Endothelial cell of umbilical vein (primary cell): ENCODE results near the gene PPM1J. TPM values are rescaled to one million over a fixed set of nuclear protein-coding genes. Genes with fewer than 3 reads are reported as not detected.

Source experiments
- BruUV-seq: library from RNA; stranded (reverse); fragments of 400-500 nt; replicated peaks from 2 replicates; lab custom pipeline; 2021; lab: Mats Ljungman, UMichigan
- CTCF ChIA-PET: fragments of 300-600, 350-600 bp; sonication (Branson Sonifier 250); formaldehyde crosslinking; loops from one replicate; lab custom pipeline; 2021; ENCODE audit warnings: antibody characterized with exemption, inconsistent platforms; lab: Charles Lee
- POLR2A ChIA-PET: fragments of 300-600, 350-600 bp; sonication (Branson Sonifier 250); formaldehyde crosslinking; loops from one replicate; lab custom pipeline; 2021; ENCODE audit warnings: antibody characterized with exemption, inconsistent platforms; lab: Charles Lee
- DNase-seq: peaks from one replicate; pipeline ENCODE4 v3.0.0-alpha.2; 2011; ENCODE audit warnings: low read depth, low spot score
- FAIRE-seq: peaks from 2 replicates; lab custom pipeline; 2011; peaks lifted over from hg19 to GRCh38; lab: Jason Lieb, UNC
- H2AFZ ChIP-seq: 2 replicates; pipeline ENCODE4 v1.6.0; 2012; ENCODE audit warnings: low read depth, low read length, control low read depth, inconsistent platforms
- H3K27ac ChIP-seq: 2 replicates; pipeline ENCODE4 v1.5.1; 2011; ENCODE audit warnings: low read depth, mild to moderate bottlenecking, control low read depth, low read length, moderate library complexity; ENCODE audit not compliant: insufficient read depth
- H3K27me3 ChIP-seq, 2 experiments: 2 replicates each; pipeline versions ENCODE4 v1.6.0 to v1.6.1; 2011; ENCODE audit warnings: low read length in 2 of 2, mixed read lengths in 1 of 2; ENCODE audit not compliant: control insufficient read depth in 2 of 2, insufficient read depth in 2 of 2
- H3K36me3 ChIP-seq, 2 experiments: 2 replicates in 1 of 2; 3 replicates in 1 of 2; pipeline ENCODE4 v1.5.1; 2011; ENCODE audit warnings: low read length in 2 of 2, mild to moderate bottlenecking in 1 of 2, moderate library complexity in 1 of 2; ENCODE audit not compliant: control insufficient read depth in 2 of 2, insufficient read depth in 2 of 2; ENCODE audit errors: extremely low read depth in 1 of 2
- H3K4me1 ChIP-seq: 3 replicates; pipeline ENCODE4 v1.5.1; 2011; ENCODE audit warnings: mild to moderate bottlenecking, low read length; ENCODE audit not compliant: control insufficient read depth, insufficient read depth; ENCODE audit errors: extremely low read depth
- H3K4me2 ChIP-seq: 2 replicates; pipeline ENCODE4 v1.6.1; 2011; ENCODE audit warnings: low read length, control low read depth, mixed read lengths; ENCODE audit not compliant: insufficient read depth
- H3K4me3 ChIP-seq, 3 experiments: fragments of 200-600 bp in 1 of 3; sonication (generic), shearing (Covaris generic) in 1 of 3; replicated peaks in 1 of 3; 2 replicates each; pipeline ENCODE4 v1.5.1; 2011 to 2016; ENCODE audit warnings: control low read depth in 3 of 3, low read length in 3 of 3, mild to moderate bottlenecking in 2 of 3, inconsistent platforms in 1 of 3, low read depth in 1 of 3, moderate library complexity in 1 of 3; ENCODE audit not compliant: insufficient read depth in 1 of 3
- H3K79me2 ChIP-seq: 2 replicates; pipeline ENCODE4 v1.6.0; 2012; ENCODE audit warnings: low read length, inconsistent platforms; ENCODE audit not compliant: control insufficient read depth, insufficient read depth
- H3K9ac ChIP-seq: replicated peaks from 2 replicates; pipeline ENCODE3; 2011; ENCODE audit warnings: low read length, control low read depth; ENCODE audit not compliant: insufficient read depth; ENCODE audit errors: extremely low read depth
- H3K9me1 ChIP-seq: replicated peaks from 3 replicates; pipeline ENCODE4 v1.6.0; 2011; ENCODE audit warnings: mild to moderate bottlenecking, low read length; ENCODE audit not compliant: control insufficient read depth, insufficient read depth; ENCODE audit errors: extremely low read depth
- H3K9me3 ChIP-seq: replicated peaks from 2 replicates; pipeline ENCODE4 v1.5.1; 2012; ENCODE audit warnings: low read length, inconsistent platforms; ENCODE audit not compliant: control insufficient read depth, insufficient read depth
- H4K20me1 ChIP-seq: replicated peaks from 2 replicates; pipeline ENCODE3; 2011; ENCODE audit warnings: mild to moderate bottlenecking, low read length; ENCODE audit not compliant: control insufficient read depth, insufficient read depth; ENCODE audit errors: extremely low read depth
- CTCF ChIP-seq, 2 donors: IDR thresholded peaks; 1 replicate in 1 of 2; 2 replicates in 1 of 2; pipeline ENCODE4 v1.5.1; 2011; ENCODE audit warnings: low read length in 2 of 2, mild to moderate bottlenecking in 2 of 2, moderate library complexity in 2 of 2, control low read depth in 1 of 2, inconsistent platforms in 1 of 2, low read depth in 1 of 2; ENCODE audit not compliant: insufficient read depth in 1 of 2; ENCODE audit errors: extremely low read depth in 1 of 2
- EZH2 ChIP-seq: IDR thresholded peaks from 2 replicates; pipeline ENCODE4 v1.6.1; 2012; ENCODE audit warnings: borderline replicate concordance, low read depth, mild to moderate bottlenecking, moderate library complexity, low read length, inconsistent platforms; ENCODE audit not compliant: severe bottlenecking
- FOS ChIP-seq: IDR thresholded peaks from 2 replicates; pipeline ENCODE4 v1.6.1; 2011; ENCODE audit warnings: mild to moderate bottlenecking, low read length, moderate library complexity, borderline replicate concordance; ENCODE audit not compliant: insufficient read depth
- GATA2 ChIP-seq: IDR thresholded peaks from 2 replicates; pipeline ENCODE4 v1.7.0; 2011; ENCODE audit warnings: low read depth, mild to moderate bottlenecking, moderate library complexity, mixed read lengths, low read length; ENCODE audit not compliant: insufficient read length, insufficient read depth
- JUN ChIP-seq: IDR thresholded peaks from 2 replicates; pipeline ENCODE4 v1.6.1; 2011; ENCODE audit warnings: borderline replicate concordance, low read depth; ENCODE audit not compliant: insufficient read length, insufficient read depth
- MAX ChIP-seq: IDR thresholded peaks from 2 replicates; pipeline ENCODE4 v1.6.1; 2011; ENCODE audit not compliant: insufficient read depth, insufficient read length
- MYC ChIP-seq: IDR thresholded peaks from one replicate; pipeline ENCODE4 v1.6.1; 2011; ENCODE audit warnings: mild to moderate bottlenecking, low read depth, low read length
- POLR2A ChIP-seq: IDR thresholded peaks from 2 replicates; pipeline ENCODE4 v1.6.1; 2012; ENCODE audit warnings: low read depth, mild to moderate bottlenecking, control low read depth, low read length
- POLR2AphosphoS5 ChIP-seq: IDR thresholded peaks from 2 replicates; pipeline ENCODE4 v1.6.1; 2012; ENCODE audit warnings: low read depth, mild to moderate bottlenecking, control low read depth, low read length, moderate library complexity; ENCODE audit not compliant: insufficient read depth
- dilution Hi-C: fragments of 300-500 bp; cut with MboI; formaldehyde crosslinking; loops from one replicate; pipeline ENCODE4 v1.15.0; 2019; ENCODE audit warnings: low sequenced_read_pairs; ENCODE audit not compliant: extremely low pct_ligation_motif_present
- intact Hi-C: fragments of 100-400 bp; cut with micrococcal nuclease; formaldehyde crosslinking; loops from one replicate; pipeline ENCODE4 v1.10.0; 2022
- polyA plus RNA-seq, 4 experiments: library from polyadenylated mRNA; depleted of rRNA in 3 of 4; stranded (reverse) in 3 of 4; unstranded in 1 of 4; fragments of >200 nt; gene quantifications; 2 replicates each; pipeline versions ENCODE4 v1.2.1 to v1.2.3, GENCODE V29; 2011 to 2012; ENCODE audit warnings: missing spikeins in 1 of 4
- total RNA-seq: library from RNA; stranded (reverse); gene quantifications from 2 replicates; pipeline ENCODE4 v1.2.3, GENCODE V29; 2021

Gene PPM1J
- total and polyA plus RNA-seq, 2 donors (not counting 3 experiments of a cell fraction or from before 2014, with no cell fraction given), result 1.7 to 3.1 TPM

GRCh38 chr1:112689196-112689841 is 25.8 kb downstream of the PPM1J start:
- dilution Hi-C loops (no loop called here), intact Hi-C loops (no loop called here)
- POLR2A ChIA-PET, result no interaction called here
- Histone ChIP-seq H3K4me3 (no peak overlapping the region), H3K9me1 (no peaks in the 10 kb centered on the region), H3K9me3 (no peaks in the 10 kb centered on the region), H3K9ac (no peak overlapping the region), H3K4me1 (no peaks in the 10 kb centered on the region), H3K36me3 (peaks cover 6 to 18% of the 10 kb centered on the region in 2 experiments), H3K27ac (no peak overlapping the region), H2AFZ (no peak overlapping the region), H3K79me2 (no peaks in the 10 kb centered on the region), H4K20me1 (no peaks in the 10 kb centered on the region), H3K27me3 (no peaks in the 10 kb centered on the region), H3K4me2 (no peak overlapping the region)
- TSS peak; percentile 41 for BruUV-seq
- CTCF ChIA-PET, result interaction anchor here (0.8 to 1.5 kb wide), 2 partner anchors 16 to 25 kb away, joined by 3 to 4 read pairs; no protein-coding TSS in a partner anchor
- FAIRE-seq (no peak), DNase-seq (no peak)
- TF ChIP-seq JUN, result no peak
- TF ChIP-seq POLR2AphosphoS5, result no peak
- TF ChIP-seq FOS, result no peak
- no peak for TF ChIP-seq CTCF (IDR thresholded peaks at IDR 0.05; ENCODE audit: extremely low read depth in 1 of 2, insufficient read depth in 1 of 2, low read depth in 1 of 2, low read length in 2 of 2)
- TF ChIP-seq POLR2A, result no peak
- no peak for TF ChIP-seq MYC
- TF ChIP-seq EZH2, result no peak
- TF ChIP-seq MAX, result no peak
- no peak for TF ChIP-seq GATA2
